ENCODE data around the gene ZFP69.

- TF ChIP-seq ZNF274 (IDR thresholded peaks at IDR 0.05; ENCODE audit: low read depth, low read length) (no peak), YY1 (IDR thresholded peaks at IDR 0.05; ENCODE audit: insufficient read depth, insufficient read length) (no peak)
Observed at GRCh38 chr1:40475268-40475667, 1.8 kb upstream of the ZFP69 start.

Data from NT2/D1 (cell line).